SK-N-SH (cell line): Measurements from ENCODE around the gene PPM1F. TPM values are rescaled to one million over a fixed set of nuclear protein-coding genes. Genes with fewer than 3 reads are reported as not detected.
"Not testable (repeated sequence)": the region's sequence is repeated elsewhere in the genome, so short reads cannot be mapped to it uniquely, and the experiment has no call there.

ENCODE experiments used
- CTCF ChIA-PET: fragments of 300-600, 350-600 bp; formaldehyde crosslinking; extraction: SDS; loops from one replicate; lab custom pipeline; 2021; lab: Yijun Ruan, JAX
- POLR2A ChIA-PET: fragments of 350-600 bp; sonication (Branson Sonifier 250); formaldehyde crosslinking; extraction: SDS; loops from one replicate; lab custom pipeline; 2020; ENCODE audit warnings: antibody characterized with exemption, inconsistent platforms; lab: Yijun Ruan, JAX
- DNase-seq: peaks from one replicate; pipeline ENCODE4 v3.0.0; 2012
- H2AFZ ChIP-seq: fragments of 200-600 bp; sonication (generic); 2 replicates; pipeline ENCODE4 v1.8.1; 2016; ENCODE audit warnings: antibody characterized with exemption, mild to moderate bottlenecking, low read depth
- H3F3A ChIP-seq: fragments of 200-600 bp; sonication (generic); replicated peaks from 2 replicates; pipeline ENCODE3; 2016; ENCODE audit warnings: antibody characterized with exemption, mild to moderate bottlenecking; ENCODE audit not compliant: insufficient read depth
- H3K27ac ChIP-seq, 2 experiments: fragments of 200-500 bp in 1 of 2; fragments of 200-600 bp in 1 of 2; sonication (Bioruptor generic) in 1 of 2; sonication (generic), shearing (Covaris generic) in 1 of 2; 2 replicates each; pipeline versions ENCODE4 v1.5.1 to v1.6.1; 2014 to 2016; ENCODE audit warnings: low read depth in 2 of 2, inconsistent platforms in 1 of 2, low read length in 1 of 2, mild to moderate bottlenecking in 1 of 2, mixed read lengths in 1 of 2
- H3K27me3 ChIP-seq: fragments of 200-600 bp; sonication (generic), shearing (Covaris generic); 2 replicates; pipeline ENCODE4 v1.6.1; 2016; ENCODE audit warnings: mixed run types; ENCODE audit not compliant: insufficient read depth
- H3K36me3 ChIP-seq, 2 experiments: fragments of 200-500 bp in 1 of 2; fragments of 200-600 bp in 1 of 2; sonication (Bioruptor generic) in 1 of 2; sonication (generic) in 1 of 2; replicated peaks in 1 of 2; 2 replicates each; pipeline versions ENCODE3 to v1.5.1; 2014 to 2016; ENCODE audit warnings: low read length in 1 of 2, mild to moderate bottlenecking in 1 of 2; ENCODE audit not compliant: insufficient read depth in 2 of 2, control insufficient read depth in 1 of 2
- H3K4me1 ChIP-seq, 2 experiments: fragments of 200-500 bp in 1 of 2; fragments of 200-600 bp in 1 of 2; sonication (Bioruptor generic) in 1 of 2; sonication (generic), shearing (Covaris generic) in 1 of 2; 2 replicates each; pipeline versions ENCODE4 v1.5.1 to v1.6.1; 2014 to 2016; ENCODE audit warnings: low read depth in 1 of 2, low read length in 1 of 2, mixed run types in 1 of 2; ENCODE audit not compliant: insufficient read depth in 2 of 2, control insufficient read depth in 1 of 2
- H3K4me2 ChIP-seq: fragments of 200-600 bp; sonication (generic), shearing (Covaris generic); 2 replicates; pipeline ENCODE4 v1.6.1; 2017; ENCODE audit warnings: mixed run types
- H3K4me3 ChIP-seq, 2 experiments: fragments of 200-500 bp in 1 of 2; fragments of 200-600 bp in 1 of 2; sonication (Bioruptor generic) in 1 of 2; sonication (generic), shearing (Covaris generic) in 1 of 2; 2 replicates each; pipeline versions ENCODE4 v1.5.1 to v1.8.1; 2014 to 2016; ENCODE audit warnings: low read depth in 2 of 2, inconsistent platforms in 1 of 2, low read length in 1 of 2, mild to moderate bottlenecking in 1 of 2, mixed read lengths in 1 of 2, moderate library complexity in 1 of 2
- H3K79me2 ChIP-seq: fragments of 200-600 bp; sonication (generic); 2 replicates; pipeline ENCODE4 v1.8.1; 2017; ENCODE audit warnings: mild to moderate bottlenecking; ENCODE audit not compliant: insufficient read depth
- H3K9ac ChIP-seq: fragments of 200-600 bp; sonication (generic); 2 replicates; pipeline ENCODE4 v1.6.1; 2017; ENCODE audit warnings: mixed run types
- H3K9me2 ChIP-seq: fragments of 200-600 bp; sonication (generic); 2 replicates; pipeline ENCODE4 v1.6.1; 2017; ENCODE audit warnings: mixed run types
- H3K9me3 ChIP-seq: fragments of 200-600 bp; sonication (generic); 2 replicates; pipeline ENCODE4 v1.6.1; 2017; ENCODE audit warnings: mixed run types, mild to moderate bottlenecking, moderate library complexity
- H4K20me1 ChIP-seq: fragments of 200-600 bp; sonication (generic); 2 replicates; pipeline ENCODE4 v1.6.1; 2017; ENCODE audit warnings: mild to moderate bottlenecking, mixed run types; ENCODE audit not compliant: insufficient read depth
- EP300 ChIP-seq, 2 experiments: IDR thresholded peaks; 2 replicates each; pipeline versions ENCODE4 v1.4.0 to v1.6.1; 2012; ENCODE audit warnings: borderline replicate concordance in 1 of 2, low read depth in 1 of 2, low read length in 1 of 2
- FOXM1 ChIP-seq: IDR thresholded peaks from 2 replicates; pipeline ENCODE4 v1.4.0; 2012; ENCODE audit warnings: low read depth, mild to moderate bottlenecking
- RXRA ChIP-seq: IDR thresholded peaks from 2 replicates; pipeline ENCODE4 v1.4.0; 2012; ENCODE audit warnings: low read depth, mild to moderate bottlenecking, borderline replicate concordance
- WGBS: methylation state at CpG from one replicate; pipeline ENCODE4 v1.1.6; 2017; ENCODE audit warnings: low lambda C conversion rate; 5-methylcytosine and 5-hydroxymethylcytosine counted together
- polyA plus RNA-seq, 3 experiments: library from polyadenylated mRNA; depleted of rRNA; stranded (reverse); fragments of >200 nt; gene quantifications; 2 replicates each; pipeline ENCODE4 v1.2.3, GENCODE V29; 2012

The PPM1F gene
- polyA plus RNA-seq, 1 of the 3 experiments (the other 2 are of a cell fraction) = 29.6 TPM

- H3K4me2 ChIP-seq = no peak overlapping the region
- 90% methylated on average over 7 of the region's 7 CpGs for WGBS
- H3K9me3 ChIP-seq = no peaks in the 10 kb centered on the region
- no peaks in the 10 kb centered on the region for H4K20me1 ChIP-seq
- no peaks in the 10 kb centered on the region for H3K79me2 ChIP-seq
- peaks cover 4% of the 10 kb centered on the region for H3F3A ChIP-seq
- no peaks in the 10 kb centered on the region for H3K36me3 ChIP-seq
- H2AFZ ChIP-seq = no peak overlapping the region
- TF ChIP-seq RXRA (no peak), FOXM1 (no peak), EP300 (IDR thresholded peaks at IDR 0.05; ENCODE audit: borderline replicate concordance in 1 of 2, low read depth in 1 of 2, low read length in 1 of 2) (no peak)
- DNase-seq = no peak
- no peak overlapping the region for H3K27ac ChIP-seq
- H3K4me1 ChIP-seq = peaks cover 0 to 2% of the 10 kb centered on the region in 2 experiments; a peak in 1 of 4 replicates
- no peak overlapping the region for H3K4me3 ChIP-seq
- ChIA-PET POLR2A (no interaction called here), CTCF (no interaction called here)
- H3K27me3 ChIP-seq = no peaks in the 10 kb centered on the region
- no peaks in the 10 kb centered on the region for H3K9me2 ChIP-seq
- no peak overlapping the region for H3K9ac ChIP-seq
Measured at GRCh38 chr22:21873619-21874018, 79.0 kb downstream of the PPM1F start.

GRCh38 chr22:21872741-21873140 lies 79.9 kb downstream of the PPM1F start:
- H2AFZ ChIP-seq, H3K4me1 ChIP-seq, H4K20me1 ChIP-seq, H3F3A ChIP-seq, POLR2A ChIA-PET, H3K79me2 ChIP-seq, H3K36me3 ChIP-seq, H3K27me3 ChIP-seq, H3K9ac ChIP-seq, H3K9me3 ChIP-seq, DNase-seq, H3K4me3 ChIP-seq, H3K4me2 ChIP-seq, H3K27ac ChIP-seq, H3K9me2 ChIP-seq: not testable (repeated sequence)
- CTCF ChIA-PET = interaction anchor here (0.7 kb wide), 1 partner anchor 66 kb away, joined by 3 read pairs; no protein-coding TSS in a partner anchor
- WGBS = 100% methylated on average over 4 of the region's 4 CpGs

Other genes starting within 250 kb of the PPM1F start
- 2.4 and 2.7 TPM in 2 replicates for gene YPEL1, start 217.1 kb downstream of the PPM1F start, polyA plus RNA-seq (2012; rRNA removed)
- 25.6 and 34.8 TPM in 2 replicates for gene MAPK1, start 85.2 kb downstream of the PPM1F start, polyA plus RNA-seq (2012; rRNA removed)
- 14.4 and 17.4 TPM in 2 replicates for gene TOP3B, start 29.9 kb upstream of the PPM1F start, polyA plus RNA-seq (2012; rRNA removed)